Measurements from ENCODE around the gene ACTN3. TPM values are rescaled to one million over a fixed set of nuclear protein-coding genes. Genes with fewer than 3 reads are reported as not detected.

ACTN3 gene
- total RNA-seq, 1 experiment from 2014 or later: 18.5 TPM

DNA sequence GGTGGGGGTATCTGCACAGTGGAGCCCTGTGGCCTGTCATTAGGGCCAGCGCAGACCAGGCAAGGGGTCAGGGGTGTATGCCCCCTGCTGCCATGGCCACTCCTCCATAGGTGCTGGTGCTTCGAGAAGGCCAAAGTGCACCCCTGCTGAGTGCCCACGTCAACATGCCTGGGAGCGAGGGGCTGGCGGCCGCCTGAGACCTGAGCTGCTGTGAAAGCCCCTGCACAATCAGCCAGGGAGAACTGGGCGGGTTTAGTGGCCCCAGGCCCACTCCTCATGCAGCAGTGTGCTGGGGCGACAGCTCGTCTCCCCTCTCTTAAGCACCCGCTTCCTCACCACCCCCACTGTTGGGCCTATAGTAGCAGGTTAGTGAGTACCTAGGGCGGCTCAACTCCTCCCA is 14.9 kb upstream of the ACTN3 start:
- H3K27ac Mint-ChIP-seq: no peak overlapping the region
- CTCF ChIA-PET: interaction anchor here (1.8 to 2.0 kb wide), 2 partner anchors 40 to 147 kb away, joined by 6 to 8 read pairs; partner anchors contain the start of gene RBM4B
- DNase-seq (ENCODE audit: low spot score) (no peak), ATAC-seq (no peak)
- no peaks in the 10 kb centered on the region for H3K9me3 Mint-ChIP-seq
- H3K4me3 Mint-ChIP-seq: no peak overlapping the region
- TF ChIP-seq, protein P1, sequence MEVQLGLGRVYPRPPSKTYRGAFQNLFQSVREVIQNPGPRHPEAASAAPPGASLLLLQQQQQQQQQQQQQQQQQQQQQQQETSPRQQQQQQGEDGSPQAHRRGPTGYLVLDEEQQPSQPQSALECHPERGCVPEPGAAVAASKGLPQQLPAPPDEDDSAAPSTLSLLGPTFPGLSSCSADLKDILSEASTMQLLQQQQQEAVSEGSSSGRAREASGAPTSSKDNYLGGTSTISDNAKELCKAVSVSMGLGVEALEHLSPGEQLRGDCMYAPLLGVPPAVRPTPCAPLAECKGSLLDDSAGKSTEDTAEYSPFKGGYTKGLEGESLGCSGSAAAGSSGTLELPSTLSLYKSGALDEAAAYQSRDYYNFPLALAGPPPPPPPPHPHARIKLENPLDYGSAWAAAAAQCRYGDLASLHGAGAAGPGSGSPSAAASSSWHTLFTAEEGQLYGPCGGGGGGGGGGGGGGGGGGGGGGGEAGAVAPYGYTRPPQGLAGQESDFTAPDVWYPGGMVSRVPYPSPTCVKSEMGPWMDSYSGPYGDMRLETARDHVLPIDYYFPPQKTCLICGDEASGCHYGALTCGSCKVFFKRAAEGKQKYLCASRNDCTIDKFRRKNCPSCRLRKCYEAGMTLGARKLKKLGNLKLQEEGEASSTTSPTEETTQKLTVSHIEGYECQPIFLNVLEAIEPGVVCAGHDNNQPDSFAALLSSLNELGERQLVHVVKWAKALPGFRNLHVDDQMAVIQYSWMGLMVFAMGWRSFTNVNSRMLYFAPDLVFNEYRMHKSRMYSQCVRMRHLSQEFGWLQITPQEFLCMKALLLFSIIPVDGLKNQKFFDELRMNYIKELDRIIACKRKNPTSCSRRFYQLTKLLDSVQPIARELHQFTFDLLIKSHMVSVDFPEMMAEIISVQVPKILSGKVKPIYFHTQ (CRISPR knock-in tag; IDR thresholded peaks at IDR 0.05): no peak
- no peak for TF ChIP-seq FOXP4 (CRISPR knock-in tag; IDR thresholded peaks at IDR 0.05)
- no peak for TF ChIP-seq ZNF512 (CRISPR knock-in tag; IDR thresholded peaks at IDR 0.05; ENCODE audit: borderline replicate concordance)
- TF ChIP-seq, protein P2, sequence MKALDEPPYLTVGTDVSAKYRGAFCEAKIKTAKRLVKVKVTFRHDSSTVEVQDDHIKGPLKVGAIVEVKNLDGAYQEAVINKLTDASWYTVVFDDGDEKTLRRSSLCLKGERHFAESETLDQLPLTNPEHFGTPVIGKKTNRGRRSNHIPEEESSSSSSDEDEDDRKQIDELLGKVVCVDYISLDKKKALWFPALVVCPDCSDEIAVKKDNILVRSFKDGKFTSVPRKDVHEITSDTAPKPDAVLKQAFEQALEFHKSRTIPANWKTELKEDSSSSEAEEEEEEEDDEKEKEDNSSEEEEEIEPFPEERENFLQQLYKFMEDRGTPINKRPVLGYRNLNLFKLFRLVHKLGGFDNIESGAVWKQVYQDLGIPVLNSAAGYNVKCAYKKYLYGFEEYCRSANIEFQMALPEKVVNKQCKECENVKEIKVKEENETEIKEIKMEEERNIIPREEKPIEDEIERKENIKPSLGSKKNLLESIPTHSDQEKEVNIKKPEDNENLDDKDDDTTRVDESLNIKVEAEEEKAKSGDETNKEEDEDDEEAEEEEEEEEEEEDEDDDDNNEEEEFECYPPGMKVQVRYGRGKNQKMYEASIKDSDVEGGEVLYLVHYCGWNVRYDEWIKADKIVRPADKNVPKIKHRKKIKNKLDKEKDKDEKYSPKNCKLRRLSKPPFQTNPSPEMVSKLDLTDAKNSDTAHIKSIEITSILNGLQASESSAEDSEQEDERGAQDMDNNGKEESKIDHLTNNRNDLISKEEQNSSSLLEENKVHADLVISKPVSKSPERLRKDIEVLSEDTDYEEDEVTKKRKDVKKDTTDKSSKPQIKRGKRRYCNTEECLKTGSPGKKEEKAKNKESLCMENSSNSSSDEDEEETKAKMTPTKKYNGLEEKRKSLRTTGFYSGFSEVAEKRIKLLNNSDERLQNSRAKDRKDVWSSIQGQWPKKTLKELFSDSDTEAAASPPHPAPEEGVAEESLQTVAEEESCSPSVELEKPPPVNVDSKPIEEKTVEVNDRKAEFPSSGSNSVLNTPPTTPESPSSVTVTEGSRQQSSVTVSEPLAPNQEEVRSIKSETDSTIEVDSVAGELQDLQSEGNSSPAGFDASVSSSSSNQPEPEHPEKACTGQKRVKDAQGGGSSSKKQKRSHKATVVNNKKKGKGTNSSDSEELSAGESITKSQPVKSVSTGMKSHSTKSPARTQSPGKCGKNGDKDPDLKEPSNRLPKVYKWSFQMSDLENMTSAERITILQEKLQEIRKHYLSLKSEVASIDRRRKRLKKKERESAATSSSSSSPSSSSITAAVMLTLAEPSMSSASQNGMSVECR (CRISPR knock-in tag; IDR thresholded peaks at IDR 0.05; ENCODE audit: borderline replicate concordance): no peak
- no peak for TF ChIP-seq GRHL2 (CRISPR knock-in tag; IDR thresholded peaks at IDR 0.05; ENCODE audit: insufficient replicate concordance, severe bottlenecking)
- TF ChIP-seq NR3C1 (CRISPR knock-in tag; conservative IDR thresholded peaks at IDR 0.05; ENCODE audit: low read depth): no peak
- TF ChIP-seq SP1 (CRISPR knock-in tag; conservative IDR thresholded peaks at IDR 0.05): no peak
- TF ChIP-seq NFE2L1 (CRISPR knock-in tag; IDR thresholded peaks at IDR 0.05): no peak
- H3K27me3 Mint-ChIP-seq (ENCODE audit: low read depth): no peaks in the 10 kb centered on the region
- H3K4me1 Mint-ChIP-seq: peaks cover 3% of the 10 kb centered on the region
- peaks cover 14% of the 10 kb centered on the region for H3K36me3 Mint-ChIP-seq
- POLR2A ChIA-PET: no interaction called here

DNA sequence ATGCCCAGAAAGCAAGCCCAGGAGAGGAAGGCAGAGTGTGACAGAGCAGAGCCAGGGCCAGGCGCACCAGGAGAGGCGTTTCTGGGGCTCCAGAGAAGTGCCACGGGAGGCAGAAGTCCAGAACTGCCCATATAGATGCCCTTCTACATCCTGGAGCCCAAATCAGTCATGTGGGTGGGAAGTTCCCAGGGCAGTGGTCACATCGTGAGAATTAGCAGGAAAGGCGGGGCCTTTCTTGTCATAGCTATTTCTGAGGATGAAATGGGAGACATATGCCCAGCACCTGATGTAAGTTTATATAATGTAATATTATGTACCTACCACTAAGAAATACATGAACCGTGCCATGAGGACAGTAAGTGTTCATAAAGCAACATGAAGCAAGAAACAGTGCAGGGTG is 13.9 kb upstream of the ACTN3 start:
- peaks cover 18% of the 10 kb centered on the region for H3K36me3 Mint-ChIP-seq
- H3K27me3 Mint-ChIP-seq (ENCODE audit: low read depth): no peaks in the 10 kb centered on the region
- no peak overlapping the region for H3K27ac Mint-ChIP-seq
- peaks cover 3% of the 10 kb centered on the region for H3K4me1 Mint-ChIP-seq
- H3K9me3 Mint-ChIP-seq: no peaks in the 10 kb centered on the region
- DNase-seq (ENCODE audit: low spot score) (no peak), ATAC-seq (no peak)
- ChIA-PET POLR2A (no interaction called here), CTCF (interaction anchor here (0.7 to 2.0 kb wide), 3 partner anchors 41 to 147 kb away, joined by 3 to 8 read pairs (median 6); partner anchors contain the start of gene RBM4B)
- no peak overlapping the region for H3K4me3 Mint-ChIP-seq
- no peak for TF ChIP-seq ZNF423 (CRISPR knock-in tag; IDR thresholded peaks at IDR 0.05)
- TF ChIP-seq, protein P3, sequence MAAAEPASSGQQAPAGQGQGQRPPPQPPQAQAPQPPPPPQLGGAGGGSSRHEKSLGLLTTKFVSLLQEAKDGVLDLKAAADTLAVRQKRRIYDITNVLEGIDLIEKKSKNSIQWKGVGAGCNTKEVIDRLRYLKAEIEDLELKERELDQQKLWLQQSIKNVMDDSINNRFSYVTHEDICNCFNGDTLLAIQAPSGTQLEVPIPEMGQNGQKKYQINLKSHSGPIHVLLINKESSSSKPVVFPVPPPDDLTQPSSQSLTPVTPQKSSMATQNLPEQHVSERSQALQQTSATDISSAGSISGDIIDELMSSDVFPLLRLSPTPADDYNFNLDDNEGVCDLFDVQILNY (CRISPR knock-in tag; IDR thresholded peaks at IDR 0.05): no peak
- TF ChIP-seq, protein P4, sequence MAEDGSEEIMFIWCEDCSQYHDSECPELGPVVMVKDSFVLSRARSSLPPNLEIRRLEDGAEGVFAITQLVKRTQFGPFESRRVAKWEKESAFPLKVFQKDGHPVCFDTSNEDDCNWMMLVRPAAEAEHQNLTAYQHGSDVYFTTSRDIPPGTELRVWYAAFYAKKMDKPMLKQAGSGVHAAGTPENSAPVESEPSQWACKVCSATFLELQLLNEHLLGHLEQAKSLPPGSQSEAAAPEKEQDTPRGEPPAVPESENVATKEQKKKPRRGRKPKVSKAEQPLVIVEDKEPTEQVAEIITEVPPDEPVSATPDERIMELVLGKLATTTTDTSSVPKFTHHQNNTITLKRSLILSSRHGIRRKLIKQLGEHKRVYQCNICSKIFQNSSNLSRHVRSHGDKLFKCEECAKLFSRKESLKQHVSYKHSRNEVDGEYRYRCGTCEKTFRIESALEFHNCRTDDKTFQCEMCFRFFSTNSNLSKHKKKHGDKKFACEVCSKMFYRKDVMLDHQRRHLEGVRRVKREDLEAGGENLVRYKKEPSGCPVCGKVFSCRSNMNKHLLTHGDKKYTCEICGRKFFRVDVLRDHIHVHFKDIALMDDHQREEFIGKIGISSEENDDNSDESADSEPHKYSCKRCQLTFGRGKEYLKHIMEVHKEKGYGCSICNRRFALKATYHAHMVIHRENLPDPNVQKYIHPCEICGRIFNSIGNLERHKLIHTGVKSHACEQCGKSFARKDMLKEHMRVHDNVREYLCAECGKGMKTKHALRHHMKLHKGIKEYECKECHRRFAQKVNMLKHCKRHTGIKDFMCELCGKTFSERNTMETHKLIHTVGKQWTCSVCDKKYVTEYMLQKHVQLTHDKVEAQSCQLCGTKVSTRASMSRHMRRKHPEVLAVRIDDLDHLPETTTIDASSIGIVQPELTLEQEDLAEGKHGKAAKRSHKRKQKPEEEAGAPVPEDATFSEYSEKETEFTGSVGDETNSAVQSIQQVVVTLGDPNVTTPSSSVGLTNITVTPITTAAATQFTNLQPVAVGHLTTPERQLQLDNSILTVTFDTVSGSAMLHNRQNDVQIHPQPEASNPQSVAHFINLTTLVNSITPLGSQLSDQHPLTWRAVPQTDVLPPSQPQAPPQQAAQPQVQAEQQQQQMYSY (CRISPR knock-in tag; IDR thresholded peaks at IDR 0.05): no peak
- TF ChIP-seq ZNF232 (CRISPR knock-in tag; IDR thresholded peaks at IDR 0.05): no peak
- TF ChIP-seq E2F4 (CRISPR knock-in tag; IDR thresholded peaks at IDR 0.05; ENCODE audit: borderline replicate concordance, low read depth): no peak
- no peak for TF ChIP-seq EMX1 (CRISPR knock-in tag; IDR thresholded peaks at IDR 0.05)
- TF ChIP-seq, protein P5, sequence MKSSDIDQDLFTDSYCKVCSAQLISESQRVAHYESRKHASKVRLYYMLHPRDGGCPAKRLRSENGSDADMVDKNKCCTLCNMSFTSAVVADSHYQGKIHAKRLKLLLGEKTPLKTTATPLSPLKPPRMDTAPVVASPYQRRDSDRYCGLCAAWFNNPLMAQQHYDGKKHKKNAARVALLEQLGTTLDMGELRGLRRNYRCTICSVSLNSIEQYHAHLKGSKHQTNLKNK (CRISPR knock-in tag; IDR thresholded peaks at IDR 0.05): no peak
- TF ChIP-seq CREB1 (CRISPR knock-in tag; IDR thresholded peaks at IDR 0.05): no peak
